IgD-negative memory B cell (primary cell): ENCODE measurements around the gene LDLRAD1. TPM values are rescaled to one million over a fixed set of nuclear protein-coding genes. Genes with fewer than 3 reads are reported as not detected.
A peak's percentile ranks its signal among the peaks of the same experiment; 100 is the strongest.
"Not testable (repeated sequence)": the region's sequence is repeated elsewhere in the genome, so short reads cannot be mapped to it uniquely, and the experiment has no call there.

Experiments
- H3K27ac Mint-ChIP-seq, 3 donors: one replicate each; pipeline ENCODE4 v1.8.0; 2020 to 2022; ENCODE audit warnings: mild to moderate bottlenecking in 3 of 3, mixed read lengths in 3 of 3, moderate library complexity in 1 of 3
- H3K27me3 Mint-ChIP-seq: one replicate; pipeline ENCODE4 v1.8.0; 2021; ENCODE audit warnings: mixed read lengths
- H3K36me3 Mint-ChIP-seq: one replicate; pipeline ENCODE4 v1.8.0; 2020; ENCODE audit warnings: mild to moderate bottlenecking, mixed read lengths
- H3K4me1 Mint-ChIP-seq, 3 donors: one replicate each; pipeline ENCODE4 v1.8.0; 2020 to 2022; ENCODE audit warnings: mixed read lengths in 3 of 3, mild to moderate bottlenecking in 1 of 3
- H3K4me3 Mint-ChIP-seq, 4 donors: one replicate each; pipeline ENCODE4 v1.8.0; 2020 to 2022; ENCODE audit warnings: mild to moderate bottlenecking in 4 of 4, mixed read lengths in 4 of 4, moderate library complexity in 3 of 4
- H3K9me3 Mint-ChIP-seq, 3 donors: one replicate each; pipeline ENCODE4 v1.8.0; 2020 to 2021; ENCODE audit warnings: mixed read lengths in 3 of 3, mild to moderate bottlenecking in 1 of 3
- polyA plus RNA-seq: library from polyadenylated mRNA; unstranded; fragments of 300-500 nt; fragmentation: Illumina TruSeq; gene quantifications from one replicate; pipeline ENCODE4 v1.2.3, GENCODE V29; 2021

LDLRAD1 gene
- polyA plus RNA-seq, 1 donor from 2014 or later, result not detected

GRCh38 chr1:53986458-53986857, 31.5 kb downstream of the LDLRAD1 start:
- Mint-ChIP-seq H3K27ac (no peak overlapping the region), H3K4me3 (no peak overlapping the region), H3K36me3 (peaks cover 2% of the 10 kb centered on the region), H3K9me3 (peaks cover 0 to under 1% (median 0%) of the 10 kb centered on the region in 3 donors), H3K4me1 (no peaks in the 10 kb centered on the region), H3K27me3 (peaks cover 2% of the 10 kb centered on the region)

- Mint-ChIP-seq H3K9me3 (no peaks in the 10 kb centered on the region), H3K4me3 (no peak overlapping the region), H3K27ac (no peak overlapping the region)
Observed at GRCh38 chr1:53984726-53985125, 33.3 kb downstream of the LDLRAD1 start.

GRCh38 chr1:53982763-53983104, 35.3 kb downstream of the LDLRAD1 start:
- Mint-ChIP-seq H3K36me3 (peaks cover 2% of the 10 kb centered on the region), H3K4me3 (no peak overlapping the region), H3K27me3 (peaks cover 5% of the 10 kb centered on the region), H3K27ac (no peak overlapping the region), H3K4me1 (peaks cover 0 to 3% (median 2%) of the 10 kb centered on the region in 3 donors), H3K9me3 (no peaks in the 10 kb centered on the region)

More at GRCh38 chr1:53984726-53985125, 33.3 kb downstream of the LDLRAD1 start:
- peaks cover 5% of the 10 kb centered on the region for H3K27me3 Mint-ChIP-seq
- peaks cover 2% of the 10 kb centered on the region for H3K36me3 Mint-ChIP-seq
- no peaks in the 10 kb centered on the region for H3K4me1 Mint-ChIP-seq

- H3K4me1 Mint-ChIP-seq, result peaks cover 0 to 3% (median 2%) of the 10 kb centered on the region in 3 donors
- no peak overlapping the region for H3K4me3 Mint-ChIP-seq
- peaks cover 5% of the 10 kb centered on the region for H3K27me3 Mint-ChIP-seq
- H3K36me3 Mint-ChIP-seq, result peaks cover 2% of the 10 kb centered on the region
- H3K27ac Mint-ChIP-seq, result no peak overlapping the region
- H3K9me3 Mint-ChIP-seq, result no peaks in the 10 kb centered on the region
Observed at GRCh38 chr1:53982034-53982762, 35.8 kb downstream of the LDLRAD1 start.

- H3K4me1 Mint-ChIP-seq, result peaks cover 0 to 4% (median 3%) of the 10 kb centered on the region in 3 donors
- peaks cover 5% of the 10 kb centered on the region for H3K27me3 Mint-ChIP-seq
- H3K9me3 Mint-ChIP-seq, result no peaks in the 10 kb centered on the region
- no peak overlapping the region for H3K27ac Mint-ChIP-seq
- H3K4me3 Mint-ChIP-seq, result peak overlapping the region in 1 of 4 donors; percentile 37
- H3K36me3 Mint-ChIP-seq, result no peaks in the 10 kb centered on the region
Observed at GRCh38 chr1:53981220-53981619, 36.8 kb downstream of the LDLRAD1 start.

GRCh38 chr1:53979712-53980450, 38.1 kb downstream of the LDLRAD1 start:
- no peaks in the 10 kb centered on the region for H3K9me3 Mint-ChIP-seq
- H3K27ac Mint-ChIP-seq, result no peak overlapping the region
- no peak overlapping the region for H3K4me3 Mint-ChIP-seq

GRCh38 chr1:53975861-53976260, 42.1 kb downstream of the LDLRAD1 start:
- H3K4me3 Mint-ChIP-seq, result no peak overlapping the region
- no peak overlapping the region for H3K27ac Mint-ChIP-seq
- no peaks in the 10 kb centered on the region for H3K36me3 Mint-ChIP-seq
- no peaks in the 10 kb centered on the region for H3K9me3 Mint-ChIP-seq
- no peaks in the 10 kb centered on the region for H3K27me3 Mint-ChIP-seq
- peaks cover 0 to 4% (median 3%) of the 10 kb centered on the region in 3 donors for H3K4me1 Mint-ChIP-seq

More at GRCh38 chr1:53979712-53980450, 38.1 kb downstream of the LDLRAD1 start:
- peaks cover 0 to 4% (median 3%) of the 10 kb centered on the region in 3 donors for H3K4me1 Mint-ChIP-seq
- H3K36me3 Mint-ChIP-seq, result no peaks in the 10 kb centered on the region
- H3K27me3 Mint-ChIP-seq, result peaks cover 5% of the 10 kb centered on the region

GRCh38 chr1:53971718-53972117, 46.3 kb downstream of the LDLRAD1 start:
- H3K4me3 Mint-ChIP-seq, result no peak overlapping the region
- H3K9me3 Mint-ChIP-seq, result no peaks in the 10 kb centered on the region
- peaks cover 0 to under 1% (median 0%) of the 10 kb centered on the region in 3 donors for H3K4me1 Mint-ChIP-seq
- H3K27ac Mint-ChIP-seq, result no peak overlapping the region
- H3K36me3 Mint-ChIP-seq, result peaks cover 8% of the 10 kb centered on the region
- no peaks in the 10 kb centered on the region for H3K27me3 Mint-ChIP-seq

- H3K4me3 Mint-ChIP-seq, H3K9me3 Mint-ChIP-seq, H3K4me1 Mint-ChIP-seq, H3K27me3 Mint-ChIP-seq, H3K27ac Mint-ChIP-seq: not testable (repeated sequence)
- H3K36me3 Mint-ChIP-seq, result peaks cover 10% of the 10 kb centered on the region
Observed at GRCh38 chr1:53969323-53969722, 48.7 kb downstream of the LDLRAD1 start.

GRCh38 chr1:53968125-53968513, 49.9 kb downstream of the LDLRAD1 start:
- peaks cover 10% of the 10 kb centered on the region for H3K36me3 Mint-ChIP-seq
- no peak overlapping the region for H3K27ac Mint-ChIP-seq
- peaks cover 0 to 3% (median 2%) of the 10 kb centered on the region in 3 donors for H3K4me1 Mint-ChIP-seq
- H3K27me3 Mint-ChIP-seq, result no peaks in the 10 kb centered on the region
- H3K9me3 Mint-ChIP-seq, result no peaks in the 10 kb centered on the region
- H3K4me3 Mint-ChIP-seq, result no peak overlapping the region

GRCh38 chr1:53967409-53968124, 50.4 kb downstream of the LDLRAD1 start:
- peaks cover 10% of the 10 kb centered on the region for H3K36me3 Mint-ChIP-seq
- peaks cover 0 to 3% (median 2%) of the 10 kb centered on the region in 3 donors for H3K4me1 Mint-ChIP-seq
- no peak overlapping the region for H3K4me3 Mint-ChIP-seq
- no peaks in the 10 kb centered on the region for H3K9me3 Mint-ChIP-seq
- H3K27ac Mint-ChIP-seq, result peak overlapping the region in 1 of 3 donors; percentile 13
- no peaks in the 10 kb centered on the region for H3K27me3 Mint-ChIP-seq

- H3K4me3 Mint-ChIP-seq, result no peak overlapping the region
- peaks cover 10% of the 10 kb centered on the region for H3K36me3 Mint-ChIP-seq
Observed at GRCh38 chr1:53966794-53967193, 51.2 kb downstream of the LDLRAD1 start.

GRCh38 chr1:53964109-53964508, 53.9 kb downstream of the LDLRAD1 start:
- H3K4me3 Mint-ChIP-seq, result no peak overlapping the region
- H3K27me3 Mint-ChIP-seq, result no peaks in the 10 kb centered on the region
- H3K27ac Mint-ChIP-seq, result no peak overlapping the region
- H3K36me3 Mint-ChIP-seq, result peaks cover 8% of the 10 kb centered on the region
- peaks cover 0 to 3% (median 2%) of the 10 kb centered on the region in 3 donors for H3K4me1 Mint-ChIP-seq
- no peaks in the 10 kb centered on the region for H3K9me3 Mint-ChIP-seq

More at GRCh38 chr1:53966794-53967193, 51.2 kb downstream of the LDLRAD1 start:
- Mint-ChIP-seq H3K27me3 (no peaks in the 10 kb centered on the region), H3K27ac (no peak overlapping the region), H3K4me1 (peaks cover 0 to 3% (median 2%) of the 10 kb centered on the region in 3 donors), H3K9me3 (no peaks in the 10 kb centered on the region)

GRCh38 chr1:53963460-53963859, 54.5 kb downstream of the LDLRAD1 start:
- H3K27ac Mint-ChIP-seq, result no peak overlapping the region
- peaks cover 5% of the 10 kb centered on the region for H3K36me3 Mint-ChIP-seq
- no peak overlapping the region for H3K4me3 Mint-ChIP-seq
- H3K27me3 Mint-ChIP-seq, result no peaks in the 10 kb centered on the region
- H3K4me1 Mint-ChIP-seq, result peaks cover 0 to 3% (median 2%) of the 10 kb centered on the region in 3 donors
- no peaks in the 10 kb centered on the region for H3K9me3 Mint-ChIP-seq

GRCh38 chr1:53962395-53962794, 55.6 kb downstream of the LDLRAD1 start:
- Mint-ChIP-seq H3K9me3 (no peaks in the 10 kb centered on the region), H3K36me3 (peaks cover 5% of the 10 kb centered on the region), H3K27me3 (no peaks in the 10 kb centered on the region), H3K4me3 (no peak overlapping the region), H3K4me1 (peaks cover 0 to 3% (median 2%) of the 10 kb centered on the region in 3 donors), H3K27ac (no peak overlapping the region)
